Psoas muscle (tissue), 8 donors: ENCODE measurements around the gene PLPP4. TPM values are rescaled to one million over a fixed set of nuclear protein-coding genes. Genes with fewer than 3 reads are reported as not detected.

Experiments used
- ATAC-seq, 4 donors: fragments of 200-7000 bp; cut with Tn5 transposase; one replicate each; pipeline ENCODE4 v1.9.1; 2020; ENCODE audit warnings: moderate library complexity in 3 of 4, mild to moderate bottlenecking in 2 of 4
- DNase-seq, 2 donors: peaks; one replicate each; pipeline ENCODE4 v3.0.0-alpha.2; 2020
- H3K27ac ChIP-seq: fragments of 200-600 bp; one replicate; pipeline ENCODE4 v1.8.0; 2022
- H3K27me3 ChIP-seq, 3 donors: fragments of 200-600 bp in 1 of 3; one replicate each; pipeline versions ENCODE4 v1.6.1 to v1.8.0; 2013 to 2022; ENCODE audit warnings: low read length in 2 of 3, mild to moderate bottlenecking in 2 of 3, moderate library complexity in 1 of 3; ENCODE audit not compliant: insufficient read depth in 3 of 3
- H3K36me3 ChIP-seq, 2 donors: fragments of 200-600 bp in 1 of 2; one replicate each; pipeline versions ENCODE4 v1.6.1 to v1.8.0; 2013 to 2022; ENCODE audit warnings: low read depth in 1 of 2, mild to moderate bottlenecking in 1 of 2, moderate library complexity in 1 of 2; ENCODE audit not compliant: insufficient read depth in 1 of 2
- H3K4me1 ChIP-seq: fragments of 200-600 bp; one replicate; pipeline ENCODE4 v1.8.0; 2022
- H3K4me3 ChIP-seq: fragments of 200-600 bp; one replicate; pipeline ENCODE4 v1.8.0; 2022; ENCODE audit warnings: mild to moderate bottlenecking
- H3K9me3 ChIP-seq: fragments of 200-600 bp; one replicate; pipeline ENCODE4 v1.8.0; 2022
- WGBS, 3 donors: extraction: QIAGEN DNeasy Blood & Tissue Kit; methylation state at CpG; one replicate each; pipeline versions ENCODE4 v1.1.6 to v1.1.7; 2013; 5-methylcytosine and 5-hydroxymethylcytosine counted together
- intact Hi-C, 2 donors: fragments of 100-400 bp; cut with DNase I; formaldehyde crosslinking; loops; one replicate each; pipeline versions ENCODE4 v1.11.0 to v1.14.2; 2022
- polyA plus RNA-seq, 3 donors: library from polyadenylated mRNA; stranded (reverse); fragments of 200-250 nt; gene quantifications; one replicate each; pipeline ENCODE4 v1.2.3, GENCODE V29; 2013
- total RNA-seq, 4 donors: library from RNA; stranded (reverse); fragmentation: NEBNext Ultra II Directional in 2 of 4; extraction: Animal tissue kit (Norgen Biotek cat#: 25700) in 2 of 4; gene quantifications; one replicate each; pipeline versions ENCODE4 v1.2.1 to v1.2.4, GENCODE V29; 2021 to 2023
- TF ChIP-seq, protein P1 (sequence below): fragments of 200-600 bp; IDR thresholded peaks from one replicate; pipeline ENCODE4 v1.8.0; 2022; ENCODE audit warnings: antibody characterized with exemption
- donor health status: healthy with polysubstance abuse.
- donor health status: DM: no; HTN: no; CAD: no; lungs with moderate emphysema.
- donor health status: Bipolar disorder and iron deficiency.
- donor health status: healthy.
- donor health status: DM: yes; HTN: yes; CAD: no.
- donor health status: DM: no; HTN: no; CAD: no.
- donor health status: DM: no; HTN: no; CAD: no.
- donor health status: DM: yes; HTN: yes; CAD: no.

Gene PLPP4
- total and polyA plus RNA-seq, 7 donors, result not detected

GRCh38 chr10:120630266-120630665 lies 173.2 kb downstream of the PLPP4 start:
- TF ChIP-seq, protein P1, sequence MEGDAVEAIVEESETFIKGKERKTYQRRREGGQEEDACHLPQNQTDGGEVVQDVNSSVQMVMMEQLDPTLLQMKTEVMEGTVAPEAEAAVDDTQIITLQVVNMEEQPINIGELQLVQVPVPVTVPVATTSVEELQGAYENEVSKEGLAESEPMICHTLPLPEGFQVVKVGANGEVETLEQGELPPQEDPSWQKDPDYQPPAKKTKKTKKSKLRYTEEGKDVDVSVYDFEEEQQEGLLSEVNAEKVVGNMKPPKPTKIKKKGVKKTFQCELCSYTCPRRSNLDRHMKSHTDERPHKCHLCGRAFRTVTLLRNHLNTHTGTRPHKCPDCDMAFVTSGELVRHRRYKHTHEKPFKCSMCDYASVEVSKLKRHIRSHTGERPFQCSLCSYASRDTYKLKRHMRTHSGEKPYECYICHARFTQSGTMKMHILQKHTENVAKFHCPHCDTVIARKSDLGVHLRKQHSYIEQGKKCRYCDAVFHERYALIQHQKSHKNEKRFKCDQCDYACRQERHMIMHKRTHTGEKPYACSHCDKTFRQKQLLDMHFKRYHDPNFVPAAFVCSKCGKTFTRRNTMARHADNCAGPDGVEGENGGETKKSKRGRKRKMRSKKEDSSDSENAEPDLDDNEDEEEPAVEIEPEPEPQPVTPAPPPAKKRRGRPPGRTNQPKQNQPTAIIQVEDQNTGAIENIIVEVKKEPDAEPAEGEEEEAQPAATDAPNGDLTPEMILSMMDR, result no peak
- Histone ChIP-seq H3K4me1 (no peaks in the 10 kb centered on the region), H3K9me3 (no peaks in the 10 kb centered on the region), H3K27ac (no peak overlapping the region), H3K4me3 (no peak overlapping the region), H3K27me3 (no peaks in the 10 kb centered on the region), H3K36me3 (no peaks in the 10 kb centered on the region)
- 23 to 29% (median 24%) methylated on average over 1 of the region's 1 CpG for WGBS, 3 donors
- no peak for ATAC-seq
- DNase-seq, result no peak
- intact Hi-C loops, result no loop called here

DNA sequence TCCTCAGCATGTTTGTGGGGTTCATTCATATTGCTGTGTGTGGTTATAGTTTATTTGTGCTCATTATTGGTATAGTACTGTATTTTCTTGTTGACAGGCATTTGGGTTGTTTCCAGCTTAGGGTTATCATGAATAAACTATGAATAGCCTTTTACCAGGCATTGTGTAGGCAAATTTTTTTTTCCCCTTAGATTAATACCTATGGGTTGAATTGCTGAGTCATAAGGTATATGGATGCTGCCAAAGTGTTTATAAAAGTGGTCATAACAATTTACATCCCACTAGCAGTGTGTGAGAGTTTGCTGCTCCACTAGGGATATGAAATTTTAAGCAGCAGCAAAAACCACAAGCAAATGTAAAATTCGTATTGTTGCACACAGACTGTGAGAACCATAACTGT lies 175.0 kb downstream of the PLPP4 start:
- TF ChIP-seq, protein P1, result no peak
- WGBS, 3 donors, result 59 to 78% (median 59%) methylated on average over 1 of the region's 1 CpG
- Histone ChIP-seq H3K36me3 (no peaks in the 10 kb centered on the region), H3K27ac (no peak overlapping the region), H3K9me3 (no peaks in the 10 kb centered on the region), H3K4me3 (no peak overlapping the region), H3K27me3 (no peaks in the 10 kb centered on the region), H3K4me1 (no peaks in the 10 kb centered on the region)
- ATAC-seq (no peak), DNase-seq (no peak)
- intact Hi-C loops, result no loop called here

- DNase-seq (no peak), ATAC-seq (no peak)
- H3K36me3 ChIP-seq, result no peaks in the 10 kb centered on the region
- intact Hi-C loops, result no loop called here
- H3K9me3 ChIP-seq, result no peaks in the 10 kb centered on the region
- no peaks in the 10 kb centered on the region for H3K27me3 ChIP-seq
- WGBS, 3 donors, result 39 to 53% (median 39%) methylated on average over 3 of the region's 3 CpGs
- H3K4me1 ChIP-seq, result no peaks in the 10 kb centered on the region
- no peak overlapping the region for H3K27ac ChIP-seq
- TF ChIP-seq, protein P1, result no peak
- H3K4me3 ChIP-seq, result no peak overlapping the region
Observed at GRCh38 chr10:120632942-120633341, 175.9 kb downstream of the PLPP4 start.

DNA sequence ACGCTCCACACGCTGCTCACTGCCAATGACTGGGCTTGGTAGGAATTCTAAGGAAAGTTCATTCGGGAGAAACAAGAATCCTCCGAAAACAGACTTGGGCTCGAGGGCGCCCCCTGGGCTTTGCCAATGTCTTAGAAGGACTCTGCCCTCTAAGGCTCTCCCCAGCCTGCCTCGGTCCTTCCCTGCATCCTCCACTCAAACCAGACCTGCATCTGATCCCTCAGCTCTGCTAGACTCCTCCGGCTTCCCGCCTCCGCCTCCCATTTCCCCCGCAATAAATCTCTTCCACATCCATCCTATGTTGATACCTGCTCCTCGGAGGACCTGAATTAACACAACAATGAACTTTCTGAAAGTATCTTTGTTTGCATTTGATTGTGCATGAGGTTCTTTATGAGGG lies 177.6 kb downstream of the PLPP4 start:
- 72 to 75% (median 73%) methylated on average over 12 of the region's 12 CpGs for WGBS, 3 donors
- TF ChIP-seq, protein P1, result no peak
- no peak for ATAC-seq
- H3K27ac ChIP-seq, result no peak overlapping the region
- H3K4me3 ChIP-seq, result no peak overlapping the region
- no peaks in the 10 kb centered on the region for H3K9me3 ChIP-seq
- no peaks in the 10 kb centered on the region for H3K36me3 ChIP-seq
- no peak for DNase-seq
- H3K4me1 ChIP-seq, result no peaks in the 10 kb centered on the region
- H3K27me3 ChIP-seq, result no peaks in the 10 kb centered on the region
- intact Hi-C loops, result no loop called here
